ENCODE measurements around the gene DSTN.

The DSTN gene

DNA sequence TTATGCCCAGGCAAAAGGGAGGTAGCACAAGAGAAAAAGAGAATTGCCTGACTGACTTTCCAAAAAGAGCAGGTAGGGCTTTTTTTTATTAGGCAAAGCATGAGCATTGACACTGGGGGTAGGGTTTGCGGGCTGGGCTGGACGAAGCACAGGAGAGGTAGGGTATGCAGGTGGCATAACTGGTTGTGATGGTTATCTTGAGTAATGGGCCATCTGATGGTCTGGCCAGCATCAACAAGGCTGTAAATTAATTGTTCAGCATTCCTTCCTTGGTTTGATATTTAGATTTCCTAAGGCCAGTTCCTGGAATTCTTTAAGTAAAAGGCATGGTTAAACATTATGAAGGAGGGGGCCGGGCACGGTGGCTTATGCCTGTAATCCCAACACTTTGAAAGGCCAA lies 24.7 kb upstream of the DSTN start:
- no peak for DNase-seq (ENCODE audit: low read depth in 2 of 3, low spot score in 1 of 3)

DNA sequence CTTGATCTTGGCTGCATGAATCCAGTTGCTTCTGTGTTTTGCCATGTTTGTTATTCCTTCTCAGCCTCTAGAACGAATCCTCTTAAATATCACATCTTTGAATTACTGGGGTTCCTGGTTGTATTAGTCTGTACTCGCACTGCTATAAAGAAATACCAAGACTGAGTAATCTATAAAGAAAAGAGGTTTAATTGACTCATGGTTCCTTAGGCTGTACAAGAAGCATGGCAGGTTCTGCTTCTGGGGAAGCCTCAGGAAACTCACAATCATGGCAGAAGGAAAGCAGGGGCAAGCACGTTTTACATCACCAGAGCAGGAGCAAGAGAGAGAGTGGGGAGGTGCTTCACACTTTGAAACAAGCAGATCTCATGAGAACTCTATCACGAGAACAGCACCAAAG lies 20.7 kb upstream of the DSTN start:
- no peak for DNase-seq (ENCODE audit: low read depth in 2 of 3, low spot score in 1 of 3)

GRCh38 chr20:17555106-17555505 lies 14.8 kb upstream of the DSTN start:
- DNase-seq (ENCODE audit: low read depth in 2 of 3, low spot score in 1 of 3), result no peak

- DNase-seq (ENCODE audit: low read depth in 2 of 3, low spot score in 1 of 3), result no peak
These were observed 12.8 kb upstream of the DSTN start for GRCh38 chr20:17556837-17557674.

GRCh38 chr20:17557675-17558006 lies 12.2 kb upstream of the DSTN start:
- no peak for DNase-seq (ENCODE audit: low read depth in 2 of 3, low spot score in 1 of 3)

DNA sequence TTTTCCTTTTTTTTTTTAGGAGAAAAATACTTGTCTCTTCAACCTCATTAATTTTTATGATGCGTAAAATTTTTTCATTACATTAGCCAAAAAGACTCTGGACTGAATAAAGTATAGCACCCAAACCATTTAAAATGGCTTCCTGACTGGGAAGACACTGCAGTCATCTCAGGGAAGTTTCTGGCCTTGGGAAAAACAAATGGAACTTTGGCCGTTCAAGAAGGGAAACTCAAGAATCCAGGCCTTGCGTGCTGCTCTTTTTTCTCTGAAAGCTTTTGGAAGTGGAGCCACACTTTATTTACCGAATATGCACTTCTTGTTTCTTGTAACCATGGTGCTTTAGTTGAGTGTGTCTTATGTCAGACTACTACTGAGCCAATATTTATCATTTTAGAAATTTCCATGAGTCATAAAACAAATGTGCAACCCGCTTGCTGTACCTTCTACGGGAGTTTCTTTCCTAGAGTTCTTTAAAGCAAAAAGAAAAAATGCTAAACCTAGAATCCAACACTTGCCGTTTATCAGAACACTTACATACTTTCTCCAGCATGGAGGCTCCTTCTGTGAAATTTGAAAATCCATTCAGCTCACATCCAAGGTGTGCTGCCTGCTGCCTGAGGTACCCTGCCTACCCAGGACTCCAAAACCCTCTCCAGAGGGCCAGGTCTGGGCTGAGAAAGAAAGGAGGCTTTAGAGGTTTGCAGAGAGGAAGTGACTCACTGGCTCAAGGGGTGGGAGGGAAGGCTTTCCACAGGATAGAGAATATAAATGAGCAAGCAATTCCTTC lies 11.5 kb upstream of the DSTN start:
- peak in 2 of 3 donors; percentile 12 to 35 for DNase-seq (ENCODE audit: low read depth in 2 of 3, low spot score in 1 of 3)

- DNase-seq (ENCODE audit: low read depth in 2 of 3, low spot score in 1 of 3), result no peak
These were observed 11.0 kb upstream of the DSTN start for GRCh38 chr20:17558941-17559304.

- DNase-seq (ENCODE audit: low read depth in 2 of 3, low spot score in 1 of 3), result no peak
These were observed 10.5 kb upstream of the DSTN start for GRCh38 chr20:17559338-17559737.

GRCh38 chr20:17560344-17561074 lies 9.4 kb upstream of the DSTN start:
- no peak for DNase-seq (ENCODE audit: low read depth in 2 of 3, low spot score in 1 of 3)

DNA sequence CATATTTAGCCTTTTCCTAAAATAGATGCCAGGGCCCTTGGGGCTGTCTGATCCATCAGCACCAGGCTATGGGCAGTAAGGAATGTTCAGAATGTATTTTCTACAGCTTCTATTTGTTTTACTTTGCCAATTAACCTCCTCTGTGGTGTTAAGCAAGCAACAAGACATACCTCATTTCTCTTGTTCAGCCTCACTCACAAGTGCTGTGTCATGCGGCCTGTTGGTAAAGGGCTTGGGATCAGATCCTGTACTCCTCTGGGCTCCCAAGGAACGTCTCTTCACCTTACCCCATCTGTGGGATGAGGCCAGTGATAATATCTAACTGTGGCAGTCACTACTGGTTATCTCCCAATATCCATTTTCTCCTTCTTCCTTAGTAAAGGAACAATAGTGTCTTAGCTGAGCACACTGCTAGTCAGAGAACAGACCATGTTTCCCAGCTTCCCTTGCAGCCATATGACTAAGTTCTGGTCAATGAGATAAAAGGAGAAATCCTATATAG lies 7.0 kb upstream of the DSTN start:
- DNase-seq (ENCODE audit: low read depth in 2 of 3, low spot score in 1 of 3), result no peak

DNA sequence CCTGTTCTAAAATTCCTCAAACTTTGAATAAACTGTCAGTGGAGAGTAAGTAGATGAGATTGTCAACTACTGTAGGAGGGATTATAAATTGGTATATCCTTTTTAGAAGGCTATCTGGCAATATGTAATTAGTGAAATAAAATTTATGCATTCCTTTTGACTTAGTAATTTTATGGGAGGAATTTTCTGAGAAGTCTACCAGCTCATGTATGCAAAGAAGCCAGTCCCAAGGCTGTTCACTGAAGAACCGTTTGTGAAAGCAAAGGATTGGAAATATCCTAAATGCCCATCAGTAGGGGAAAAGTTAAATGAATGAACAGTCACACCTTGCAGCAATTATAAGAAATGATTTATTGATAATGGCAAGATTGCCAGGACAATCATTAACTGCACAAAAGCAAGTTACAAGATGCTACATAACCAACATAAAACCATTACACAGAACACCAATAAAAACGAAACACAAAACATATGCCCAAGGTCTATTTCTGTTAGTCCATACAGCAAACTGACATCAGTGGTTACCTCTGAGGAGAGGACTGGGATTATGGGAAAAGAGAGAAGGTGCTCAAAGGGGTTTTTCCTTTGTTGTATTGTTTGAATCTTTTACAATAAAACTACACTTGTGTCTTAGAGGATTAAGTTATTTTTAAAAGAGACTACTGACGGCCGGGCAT lies 4.6 kb upstream of the DSTN start:
- DNase-seq (ENCODE audit: low read depth in 2 of 3, low spot score in 1 of 3), result no peak

DNA sequence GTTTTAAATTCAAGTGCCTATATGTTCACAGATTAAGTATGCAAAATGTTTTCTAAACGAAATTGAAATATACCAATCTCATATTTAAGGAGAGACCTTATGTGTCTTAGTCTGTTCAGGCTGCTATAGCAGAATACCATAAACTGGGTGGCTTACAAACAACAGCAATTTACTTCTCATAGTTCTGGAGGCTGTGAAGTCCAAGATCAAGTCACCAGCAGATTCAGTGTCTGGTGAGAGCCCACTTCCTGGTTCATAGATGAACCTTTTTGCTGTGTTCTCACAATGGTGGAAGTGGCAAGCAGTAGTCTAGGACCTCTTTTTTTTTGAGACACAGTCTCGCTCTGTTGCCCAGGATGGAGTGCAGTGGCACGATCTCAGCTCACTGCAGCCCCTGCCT lies 3.5 kb upstream of the DSTN start:
- DNase-seq (ENCODE audit: low read depth in 2 of 3, low spot score in 1 of 3), result no peak

DNA sequence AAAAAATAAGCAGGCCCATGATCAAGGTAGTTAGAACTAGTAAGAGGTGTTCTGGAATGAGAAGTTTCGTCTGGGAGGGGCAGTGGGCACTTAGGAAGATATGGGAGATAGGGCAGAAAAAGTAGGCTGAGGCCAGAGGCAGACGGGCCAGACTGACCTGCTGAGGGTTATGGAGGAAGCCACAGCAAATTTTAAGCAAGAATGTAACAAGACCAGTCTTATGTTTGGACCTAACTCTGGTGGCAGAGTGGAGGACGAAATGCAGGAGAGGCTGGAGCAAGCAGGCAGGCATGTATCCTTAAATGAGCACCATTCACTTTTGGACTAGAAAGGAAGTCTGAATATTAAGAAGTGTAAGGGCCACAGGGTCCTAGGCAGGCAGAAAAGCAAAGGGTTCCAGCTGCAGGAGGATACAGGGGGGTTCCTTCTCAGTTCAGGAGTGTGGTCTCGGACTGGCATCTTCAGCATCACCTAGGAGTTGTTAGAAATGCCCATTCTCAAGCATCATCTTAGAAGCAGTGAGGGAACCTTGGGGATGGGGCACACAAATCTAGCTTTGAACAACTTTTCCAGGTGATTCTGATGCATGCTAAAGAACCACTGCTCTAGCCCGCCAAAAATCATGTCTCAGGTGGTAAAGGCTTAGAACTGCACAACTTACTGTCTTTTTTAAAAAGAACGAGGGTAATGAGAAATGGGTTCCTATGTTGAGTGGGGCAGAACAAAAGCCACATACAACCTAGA lies 1.7 kb upstream of the DSTN start:
- DNase-seq (ENCODE audit: low read depth in 2 of 3, low spot score in 1 of 3), result no peak

DNA sequence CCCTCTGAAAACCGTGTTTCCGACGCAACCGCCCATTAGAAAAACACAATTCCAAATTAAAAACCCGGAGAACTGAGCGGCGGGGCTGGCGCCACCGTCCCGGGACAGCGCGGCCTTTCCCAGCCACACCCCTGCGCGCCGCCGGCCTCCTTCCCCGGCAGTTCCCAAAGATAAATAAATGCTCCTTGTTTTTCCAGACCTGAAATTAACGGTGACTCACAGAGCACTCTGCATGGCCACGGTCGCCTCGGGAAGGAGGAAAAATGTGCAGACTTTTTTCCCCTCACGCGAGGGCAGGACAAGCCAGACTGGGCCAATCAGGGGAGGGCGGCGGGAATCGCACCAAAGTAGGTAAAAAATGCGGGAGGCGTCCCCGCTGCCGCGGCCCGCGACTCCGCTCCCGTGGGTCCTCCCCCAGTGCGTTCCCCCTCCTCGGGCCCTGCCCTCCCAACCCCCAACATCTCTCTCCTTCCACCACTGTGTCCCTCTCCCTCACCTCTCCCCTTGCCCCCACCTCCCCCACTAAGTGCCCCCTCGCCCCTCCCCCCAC lies 828 bp upstream of the DSTN start:
- no peak for DNase-seq (ENCODE audit: low read depth in 2 of 3, low spot score in 1 of 3)

- peak in 1 of 3 donors; percentile 22 for DNase-seq (ENCODE audit: low read depth in 2 of 3, low spot score in 1 of 3)
These were observed 675 bp downstream of the DSTN start for GRCh38 chr20:17570347-17571152.

GRCh38 chr20:17571153-17571527 lies 1.3 kb downstream of the DSTN start:
- DNase-seq (ENCODE audit: low read depth in 2 of 3, low spot score in 1 of 3), result no peak

DNA sequence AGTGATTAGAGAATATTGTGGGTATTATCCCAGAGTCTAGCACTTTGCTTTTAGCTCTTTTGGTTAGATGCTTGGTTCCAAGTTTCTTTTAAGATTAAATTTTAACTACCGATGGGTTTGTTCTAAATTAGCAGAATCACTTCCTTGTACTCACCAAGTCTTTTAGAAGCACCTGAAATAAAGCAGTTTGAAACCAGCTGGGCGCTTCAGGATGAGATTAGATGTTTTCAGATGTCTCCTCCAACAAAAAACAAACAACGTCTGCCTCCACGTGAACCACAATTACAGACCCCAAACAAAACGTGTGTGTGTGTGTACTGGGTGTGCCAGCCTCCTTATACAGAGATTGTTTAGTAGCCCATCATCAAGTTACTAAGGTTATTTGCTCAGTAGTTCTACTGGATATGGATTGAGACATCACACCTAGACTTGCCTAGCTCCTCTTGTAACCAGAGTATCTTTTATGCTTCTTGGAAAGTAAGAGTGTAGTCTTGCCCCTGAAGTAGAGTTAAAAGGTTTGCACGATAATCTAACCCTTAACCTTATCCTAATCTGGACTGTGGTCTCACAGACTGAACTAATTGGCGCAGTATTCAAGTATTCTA lies 2.3 kb downstream of the DSTN start:
- DNase-seq (ENCODE audit: low read depth in 2 of 3, low spot score in 1 of 3), result no peak

GRCh38 chr20:17573463-17573862 lies 3.6 kb downstream of the DSTN start:
- no peak for DNase-seq (ENCODE audit: low read depth in 2 of 3, low spot score in 1 of 3)

- DNase-seq (ENCODE audit: low read depth in 2 of 3, low spot score in 1 of 3), result no peak
These were observed 6.3 kb downstream of the DSTN start for GRCh38 chr20:17576215-17576614.

Data from stimulated activated CD4-positive, alpha-beta T cell treated with anti-CD3 and anti-CD28 coated beads, Interleukin-12 subunit alpha, Interleukin-12 subunit beta, amount 100 ng/mL, for 48 hours (primary cell).